GM23338 (cell line): ENCODE results near the gene TUBB1. TPM values are rescaled to one million over a fixed set of nuclear protein-coding genes. Genes with fewer than 3 reads are reported as not detected.

Experiments
- ATAC-seq: fragments of 200-7000 bp; cut with Tn5 transposase; 3 replicates; pipeline ENCODE4 v1.9.1; 2020
- DNase-seq: peaks from one replicate; pipeline ENCODE4 v3.0.0-alpha.2; 2015; ENCODE audit warnings: low spot score
- H2AFZ ChIP-seq: fragments of 200-600 bp; sonication (generic); 2 replicates; pipeline ENCODE4 v1.8.0; 2016; ENCODE audit warnings: antibody characterized with exemption, mild to moderate bottlenecking, moderate library complexity
- H3F3A ChIP-seq: fragments of 200-600 bp; sonication (generic); replicated peaks from 2 replicates; pipeline ENCODE4 v1.8.0; 2017; ENCODE audit warnings: antibody characterized with exemption, mixed run types, low read depth
- H3K27ac ChIP-seq: fragments of 200-600 bp; sonication (generic); 2 replicates; pipeline ENCODE4 v1.6.1; 2016; ENCODE audit warnings: low read depth
- H3K27me3 ChIP-seq: fragments of 200-600 bp; sonication (generic); 2 replicates; pipeline ENCODE4 v1.8.0; 2016; ENCODE audit warnings: mild to moderate bottlenecking, mixed run types, moderate library complexity; ENCODE audit not compliant: insufficient read depth
- H3K36me3 ChIP-seq: fragments of 200-600 bp; sonication (generic); 2 replicates; pipeline ENCODE4 v1.8.0; 2016; ENCODE audit warnings: mild to moderate bottlenecking; ENCODE audit not compliant: insufficient read depth
- H3K4me1 ChIP-seq: fragments of 200-600 bp; sonication (generic); 2 replicates; pipeline ENCODE4 v1.8.0; 2016; ENCODE audit warnings: mild to moderate bottlenecking, moderate library complexity; ENCODE audit not compliant: insufficient read depth
- H3K4me2 ChIP-seq: fragments of 200-600 bp; sonication (generic); 2 replicates; pipeline ENCODE4 v1.7.1; 2017; ENCODE audit warnings: mixed run types
- H3K4me3 ChIP-seq: fragments of 200-600 bp; sonication (generic); 2 replicates; pipeline ENCODE4 v1.6.1; 2016; ENCODE audit warnings: mixed run types
- H3K79me2 ChIP-seq: fragments of 200-600 bp; sonication (generic); replicated peaks from 2 replicates; pipeline ENCODE4 v1.8.0; 2017; ENCODE audit warnings: mild to moderate bottlenecking; ENCODE audit not compliant: insufficient read depth
- H3K9me2 ChIP-seq: fragments of 200-600 bp; sonication (generic); 2 replicates; pipeline ENCODE4 v1.8.0; 2017; ENCODE audit not compliant: insufficient read depth
- H4K20me1 ChIP-seq: fragments of 200-600 bp; sonication (generic); replicated peaks from 2 replicates; pipeline ENCODE4 v1.8.0; 2017; ENCODE audit warnings: mild to moderate bottlenecking; ENCODE audit not compliant: insufficient read depth
- H3K27ac Mint-ChIP-seq: 2 replicates; pipeline ENCODE4 v1.8.0; 2020; ENCODE audit warnings: inconsistent platforms, mild to moderate bottlenecking, moderate library complexity, mixed read lengths
- H3K27me3 Mint-ChIP-seq: 3 replicates; pipeline ENCODE4 v1.8.0; 2022; ENCODE audit warnings: low read depth, mild to moderate bottlenecking, moderate library complexity, mixed read lengths, inconsistent platforms; ENCODE audit not compliant: insufficient read depth, poor library complexity
- H3K36me3 Mint-ChIP-seq: 3 replicates; pipeline ENCODE4 v1.8.0; 2021; ENCODE audit warnings: low read depth, mild to moderate bottlenecking, inconsistent platforms, moderate library complexity, mixed read lengths
- H3K4me1 Mint-ChIP-seq: 3 replicates; pipeline ENCODE4 v1.8.0; 2020; ENCODE audit warnings: mild to moderate bottlenecking, inconsistent platforms, mixed read lengths
- H3K4me3 Mint-ChIP-seq: 3 replicates; pipeline ENCODE4 v1.8.0; 2021; ENCODE audit warnings: moderate library complexity, mild to moderate bottlenecking, inconsistent platforms, mixed read lengths
- H3K9me3 Mint-ChIP-seq: 3 replicates; pipeline ENCODE4 v1.8.0; 2020; ENCODE audit warnings: moderate library complexity, mild to moderate bottlenecking, inconsistent platforms, mixed read lengths
- ETS1 ChIP-seq: IDR thresholded peaks from 2 replicates; pipeline ENCODE4 v1.6.1; 2016; ENCODE audit warnings: antibody characterized with exemption
- EZH2 ChIP-seq: fragments of 200-600 bp; sonication (generic); IDR thresholded peaks from one replicate; pipeline ENCODE4 v1.8.0; 2017; ENCODE audit warnings: antibody characterized with exemption, mild to moderate bottlenecking, low read depth; ENCODE audit not compliant: unreplicated experiment
- EZH2phosphoT487 ChIP-seq: fragments of 200-600 bp; sonication (generic); IDR thresholded peaks from one replicate; pipeline ENCODE4 v1.8.1; 2018; ENCODE audit warnings: antibody characterized with exemption; ENCODE audit not compliant: unreplicated experiment
- JUNB ChIP-seq: IDR thresholded peaks from one replicate; pipeline ENCODE4 v1.6.1; 2016; ENCODE audit warnings: antibody characterized with exemption; ENCODE audit not compliant: unreplicated experiment
- NANOG ChIP-seq: IDR thresholded peaks from 2 replicates; pipeline ENCODE4 v1.6.1; 2016; ENCODE audit warnings: antibody characterized with exemption, borderline replicate concordance
- STAT1 ChIP-seq: IDR thresholded peaks from one replicate; pipeline ENCODE4 v1.6.1; 2016; ENCODE audit warnings: antibody characterized with exemption; ENCODE audit not compliant: unreplicated experiment
- ZNF114 ChIP-seq: fragments of 250-450 bp; sonication (Bioruptor Pico); IDR thresholded peaks from 2 replicates; pipeline ENCODE4 v1.5.0; 2020; ENCODE audit warnings: mild to moderate bottlenecking, moderate library complexity
- ZNF331 ChIP-seq: fragments of 250-450 bp; sonication (Bioruptor Pico); IDR thresholded peaks from 2 replicates; pipeline ENCODE4 v1.5.0; 2020; ENCODE audit warnings: low read depth, mild to moderate bottlenecking, moderate library complexity
- ZNF462 ChIP-seq: fragments of 250-450 bp; sonication (Bioruptor Pico); IDR thresholded peaks from 2 replicates; pipeline ENCODE4 v1.5.0; 2020; ENCODE audit warnings: mild to moderate bottlenecking, moderate library complexity
- polyA plus RNA-seq: library from polyadenylated mRNA; unstranded; fragments of >200 nt; fragmentation: Nextera tagmentation; extraction: Ambion mirVana; gene quantifications from 2 replicates; pipeline ENCODE4 v1.2.1, GENCODE V29; 2016
- total RNA-seq: library from RNA; depleted of rRNA; stranded (reverse); fragments of >200 nt; shearing (Covaris generic); gene quantifications from 2 replicates; pipeline ENCODE4 v1.2.3, GENCODE V29; 2014

TUBB1 gene
- total and polyA plus RNA-seq, 2 experiments from 2014 or later = not detected

GRCh38 chr20:59024111-59024530 lies 4.9 kb downstream of the TUBB1 start (continued):
- TF ChIP-seq ZNF462 (CRISPR knock-in tag) (no peak), ETS1 (no peak), EZH2 (no peak), ZNF114 (no peak)

- peaks cover 32% of the 10 kb centered on the region for H3K79me2 ChIP-seq
- no peaks in the 10 kb centered on the region for H3K27me3 ChIP-seq
- H3K9me2 ChIP-seq = no peaks in the 10 kb centered on the region
- Mint-ChIP-seq H3K27me3 (peaks cover 24% of the 10 kb centered on the region), H3K9me3 (no peaks in the 10 kb centered on the region), H3K36me3 (peaks cover 66% of the 10 kb centered on the region), H3K4me1 (peaks cover 30% of the 10 kb centered on the region), H3K27ac (no peak overlapping the region), H3K4me3 (no peak overlapping the region)
- no peak overlapping the region for H3K27ac ChIP-seq
- H3F3A ChIP-seq = 0 out of 2 replicates have a peak, but pooled peaks cover 2% of the 10 kb centered on the region
- peaks cover 28% of the 10 kb centered on the region for H3K36me3 ChIP-seq
- no peak overlapping the region for H2AFZ ChIP-seq
- DNase-seq (no peak), ATAC-seq (no peak)
- peaks cover 30% of the 10 kb centered on the region for H4K20me1 ChIP-seq
- no peak overlapping the region for H3K4me3 ChIP-seq
- H3K4me1 ChIP-seq = peaks cover 19% of the 10 kb centered on the region
- no peak overlapping the region for H3K4me2 ChIP-seq
- no peak for TF ChIP-seq EZH2phosphoT487
- TF ChIP-seq ZNF331 = no peak
- no peak for TF ChIP-seq STAT1
- no peak for TF ChIP-seq ZNF462 (CRISPR knock-in tag)
- TF ChIP-seq JUNB = no peak
- no peak for TF ChIP-seq EZH2
- TF ChIP-seq NANOG = no peak
These were observed 5.9 kb downstream of the TUBB1 start for GRCh38 chr20:59025086-59025485.
